ENCODE results near the gene SH3BGRL2. TPM values are rescaled to one million over a fixed set of nuclear protein-coding genes. Genes with fewer than 3 reads are reported as not detected.

The SH3BGRL2 gene
- total and polyA plus RNA-seq, 2 donors (not counting 1 experiment from before 2014, with no cell fraction given), result 0.01 TPM; not detected in 1

DNA sequence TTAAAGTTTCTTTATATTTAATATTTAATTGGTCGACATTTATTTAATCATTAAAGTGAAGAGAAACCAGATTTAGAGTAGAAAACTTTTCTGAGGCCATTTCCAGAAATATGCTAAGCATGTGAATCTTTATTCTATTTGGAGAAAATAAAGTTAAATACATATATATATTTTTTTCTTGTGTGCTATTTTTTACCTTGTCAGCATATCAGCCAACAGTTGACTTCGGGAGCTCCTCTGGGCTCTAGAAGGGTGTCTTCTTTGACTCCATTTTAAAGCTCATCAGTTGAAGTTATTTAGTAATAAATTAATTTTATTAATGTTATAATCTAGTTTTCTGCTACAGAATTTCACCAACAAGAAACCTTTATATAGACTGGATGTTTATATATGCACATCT, 73.1 kb downstream of the SH3BGRL2 start:
- Histone ChIP-seq H3K9ac (ENCODE audit: low read length) (no peak overlapping the region), H3K4me2 (replicated peaks; ENCODE audit: low read depth, low read length, poor library complexity, severe bottlenecking) (no peak overlapping the region), H3K79me2 (ENCODE audit: control insufficient read depth, insufficient read depth, low read length) (no peaks in the 10 kb centered on the region), H3K27ac (ENCODE audit: low read length in 2 of 2) (no peak overlapping the region), H3K9me3 (ENCODE audit: control extremely low read depth in 1 of 3, control insufficient read depth in 2 of 3, insufficient read depth in 1 of 3, low read length in 2 of 3) (no peaks in the 10 kb centered on the region), H3K27me3 (replicated peaks in 1 of 4; ENCODE audit: control extremely low read depth in 1 of 4, control insufficient read depth in 3 of 4, insufficient read depth in 4 of 4, low read length in 3 of 4) (no peaks in the 10 kb centered on the region), H3K4me3 (ENCODE audit: control extremely low read depth in 1 of 5, extremely low read depth in 1 of 5, insufficient read depth in 1 of 5, low read depth in 2 of 5, low read length in 4 of 5) (no peak overlapping the region), H3K4me1 (ENCODE audit: control insufficient read depth in 2 of 2, insufficient read depth in 2 of 2, low read length in 2 of 2) (no peaks in the 10 kb centered on the region), H4K20me1 (ENCODE audit: control insufficient read depth, insufficient read depth, low read length, poor library complexity, severe bottlenecking) (no peaks in the 10 kb centered on the region), H3K36me3 (replicated peaks in 1 of 2; ENCODE audit: control extremely low read depth in 1 of 2, control insufficient read depth in 1 of 2, extremely low read depth in 1 of 2, insufficient read depth in 2 of 2, low read length in 1 of 2) (no peaks in the 10 kb centered on the region), H2AFZ (ENCODE audit: insufficient read depth, low read depth, low read length, poor library complexity, severe bottlenecking) (no peak overlapping the region)
- DNase-seq (no peak), ATAC-seq (ENCODE audit: low read depth) (no peak)
- no peaks in the 10 kb centered on the region for H3K9me3 Mint-ChIP-seq (ENCODE audit: insufficient read depth)
- TF ChIP-seq, protein P1, sequence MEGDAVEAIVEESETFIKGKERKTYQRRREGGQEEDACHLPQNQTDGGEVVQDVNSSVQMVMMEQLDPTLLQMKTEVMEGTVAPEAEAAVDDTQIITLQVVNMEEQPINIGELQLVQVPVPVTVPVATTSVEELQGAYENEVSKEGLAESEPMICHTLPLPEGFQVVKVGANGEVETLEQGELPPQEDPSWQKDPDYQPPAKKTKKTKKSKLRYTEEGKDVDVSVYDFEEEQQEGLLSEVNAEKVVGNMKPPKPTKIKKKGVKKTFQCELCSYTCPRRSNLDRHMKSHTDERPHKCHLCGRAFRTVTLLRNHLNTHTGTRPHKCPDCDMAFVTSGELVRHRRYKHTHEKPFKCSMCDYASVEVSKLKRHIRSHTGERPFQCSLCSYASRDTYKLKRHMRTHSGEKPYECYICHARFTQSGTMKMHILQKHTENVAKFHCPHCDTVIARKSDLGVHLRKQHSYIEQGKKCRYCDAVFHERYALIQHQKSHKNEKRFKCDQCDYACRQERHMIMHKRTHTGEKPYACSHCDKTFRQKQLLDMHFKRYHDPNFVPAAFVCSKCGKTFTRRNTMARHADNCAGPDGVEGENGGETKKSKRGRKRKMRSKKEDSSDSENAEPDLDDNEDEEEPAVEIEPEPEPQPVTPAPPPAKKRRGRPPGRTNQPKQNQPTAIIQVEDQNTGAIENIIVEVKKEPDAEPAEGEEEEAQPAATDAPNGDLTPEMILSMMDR (IDR thresholded peaks at IDR 0.05), result no peak
- TF ChIP-seq EZH2 (IDR thresholded peaks at IDR 0.05; ENCODE audit: borderline replicate concordance, insufficient read depth, low read depth, low read length, poor library complexity, severe bottlenecking), result no peak
- ChIA-PET CTCF (no interaction called here), POLR2A (no interaction called here)
- H3K4me1 Mint-ChIP-seq, result no peaks in the 10 kb centered on the region
- no peak overlapping the region for H3K27ac Mint-ChIP-seq
- intact Hi-C loops (cut with micrococcal nuclease), result no loop called here
- peaks cover 15% of the 10 kb centered on the region for H3K27me3 Mint-ChIP-seq
- H3K4me3 Mint-ChIP-seq, result no peak overlapping the region
- WGBS (ENCODE audit: insufficient coverage), result no CpG with 5 or more reads among the region's 2 CpGs

DNA sequence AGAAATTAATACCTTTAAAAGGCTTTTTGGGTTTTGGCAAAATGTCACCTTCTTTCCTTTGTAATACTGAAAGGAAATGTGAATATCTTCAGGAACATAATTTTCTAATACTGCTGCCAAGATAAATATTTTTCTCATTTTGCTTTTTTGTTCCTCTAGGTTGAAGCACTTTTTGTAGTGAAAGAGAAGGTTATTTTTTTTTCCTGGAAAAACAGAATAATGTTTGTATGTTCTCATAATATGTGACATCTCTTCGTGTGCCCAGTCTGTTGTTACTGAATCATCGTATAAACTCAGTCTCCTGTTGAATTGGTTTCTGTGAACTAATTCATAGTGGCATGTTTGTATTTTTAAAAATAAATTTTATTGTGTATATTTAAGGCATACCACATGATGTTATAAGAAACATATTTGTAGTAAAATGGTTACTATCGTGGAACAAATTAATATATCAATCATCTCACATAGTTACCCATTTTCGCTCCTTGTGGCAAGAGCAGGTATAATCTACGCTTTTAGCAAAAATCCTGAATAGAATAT, 74.4 kb downstream of the SH3BGRL2 start:
- H3K9ac ChIP-seq (ENCODE audit: low read length), result no peak overlapping the region
- no peak overlapping the region for H3K27ac ChIP-seq (ENCODE audit: low read length in 2 of 2)
- H3K4me1 ChIP-seq (ENCODE audit: control insufficient read depth in 2 of 2, insufficient read depth in 2 of 2, low read length in 2 of 2), result no peaks in the 10 kb centered on the region
- Mint-ChIP-seq H3K4me3 (no peak overlapping the region), H3K27ac (no peak overlapping the region), H3K4me1 (no peaks in the 10 kb centered on the region), H3K9me3 (ENCODE audit: insufficient read depth) (no peaks in the 10 kb centered on the region), H3K27me3 (peaks cover 15% of the 10 kb centered on the region)
- H2AFZ ChIP-seq (ENCODE audit: insufficient read depth, low read depth, low read length, poor library complexity, severe bottlenecking), result no peak overlapping the region
- ChIA-PET POLR2A (no interaction called here), CTCF (no interaction called here)
- no peak overlapping the region for H3K4me2 ChIP-seq (replicated peaks; ENCODE audit: low read depth, low read length, poor library complexity, severe bottlenecking)
- TF ChIP-seq EZH2 (IDR thresholded peaks at IDR 0.05; ENCODE audit: borderline replicate concordance, insufficient read depth, low read depth, low read length, poor library complexity, severe bottlenecking), result no peak
- TF ChIP-seq, protein P1 (IDR thresholded peaks at IDR 0.05), result no peak
- H3K9me3 ChIP-seq (ENCODE audit: control extremely low read depth in 1 of 3, control insufficient read depth in 2 of 3, insufficient read depth in 1 of 3, low read length in 2 of 3), result no peaks in the 10 kb centered on the region
- no peak for ATAC-seq (ENCODE audit: low read depth)
- no CpG with 5 or more reads among the region's 5 CpGs for WGBS (ENCODE audit: insufficient coverage)
- intact Hi-C loops (cut with micrococcal nuclease), result no loop called here
- H3K79me2 ChIP-seq (ENCODE audit: control insufficient read depth, insufficient read depth, low read length), result no peaks in the 10 kb centered on the region
- no peaks in the 10 kb centered on the region for H3K27me3 ChIP-seq (replicated peaks in 1 of 4; ENCODE audit: control extremely low read depth in 1 of 4, control insufficient read depth in 3 of 4, insufficient read depth in 4 of 4, low read length in 3 of 4)
- H4K20me1 ChIP-seq (ENCODE audit: control insufficient read depth, insufficient read depth, low read length, poor library complexity, severe bottlenecking), result no peaks in the 10 kb centered on the region
- H3K36me3 ChIP-seq (replicated peaks in 1 of 2; ENCODE audit: control extremely low read depth in 1 of 2, control insufficient read depth in 1 of 2, extremely low read depth in 1 of 2, insufficient read depth in 2 of 2, low read length in 1 of 2), result no peaks in the 10 kb centered on the region
- DNase-seq, result no peak
- no peak overlapping the region for H3K4me3 ChIP-seq (ENCODE audit: control extremely low read depth in 1 of 5, extremely low read depth in 1 of 5, insufficient read depth in 1 of 5, low read depth in 2 of 5, low read length in 4 of 5)

Measured in B cell (primary cell).